ENCODE data around the gene ACKR2.

The ACKR2 gene

GRCh38 chr3:42772670-42773408, 36.4 kb upstream of the ACKR2 start, which contains the start of gene CCDC13:
Gene CCDC13, minus strand, starts transcription at chr3:42773253. Its CDS starts 14,908 bp downstream, at chr3:42758345.
- TF ChIP-seq PATZ1 (tag by site-specific recombination; IDR thresholded peaks at IDR 0.05) (no peak), ZNF214 (tag by site-specific recombination; IDR thresholded peaks at IDR 0.05; ENCODE audit: borderline replicate concordance) (no peak), ZBTB7A (tag by site-specific recombination; IDR thresholded peaks at IDR 0.05; ENCODE audit: low read depth) (no peak), REST (tag by site-specific recombination; IDR thresholded peaks at IDR 0.05) (no peak), KLF17 (tag by site-specific recombination; IDR thresholded peaks at IDR 0.05) (no peak), ZNF747 (tag by site-specific recombination; IDR thresholded peaks at IDR 0.05) (no peak), ZSCAN30 (tag by site-specific recombination; IDR thresholded peaks at IDR 0.05) (no peak), ZNF600 (tag by site-specific recombination; IDR thresholded peaks at IDR 0.05) (no peak), ATF2 (tag by site-specific recombination; IDR thresholded peaks at IDR 0.05; ENCODE audit: low read depth) (no peak), ZNF169 (tag by site-specific recombination; IDR thresholded peaks at IDR 0.05) (no peak), HIC1 (tag by site-specific recombination; IDR thresholded peaks at IDR 0.05) (no peak), OSR2 (tag by site-specific recombination; IDR thresholded peaks at IDR 0.05) (no peak), ZNF302 (tag by site-specific recombination; IDR thresholded peaks at IDR 0.05; ENCODE audit: low read depth) (no peak), ZNF580 (tag by site-specific recombination; IDR thresholded peaks at IDR 0.05) (no peak), ZNF155 (tag by site-specific recombination; IDR thresholded peaks at IDR 0.05) (no peak), ZNF394 (tag by site-specific recombination; IDR thresholded peaks at IDR 0.05; ENCODE audit: borderline replicate concordance) (no peak), ZNF398 (tag by site-specific recombination; IDR thresholded peaks at IDR 0.05) (no peak), GLI4 (tag by site-specific recombination; IDR thresholded peaks at IDR 0.05) (no peak)
- Histone ChIP-seq H3K36me3 (ENCODE audit: control insufficient read depth in 2 of 2, insufficient read depth in 1 of 2, low read length in 2 of 2) (no peaks in the 10 kb centered on the region), H3K27ac (ENCODE audit: extremely low read depth, low read depth, low read length) (no peak within 1 kb of the TSS), H3K9me3 (ENCODE audit: control insufficient read depth, insufficient read depth, low read depth, low read length) (no peaks in the 10 kb centered on the region), H3K4me1 (ENCODE audit: control insufficient read depth, insufficient read depth, low read length) (no peaks in the 10 kb centered on the region), H3K4me3 (ENCODE audit: low read depth, low read length) (peak within 1 kb of the TSS; percentile 27)
- POLR2A ChIA-PET: no interaction called here
- CTCF ChIA-PET: no interaction called here

Data from HEK293 (cell line).